ENCODE measurements around the gene MAP3K6.
"Not testable (repeated sequence)": the region's sequence is repeated elsewhere in the genome, so short reads cannot be mapped to it uniquely, and the experiment has no call there.

The MAP3K6 gene

DNA sequence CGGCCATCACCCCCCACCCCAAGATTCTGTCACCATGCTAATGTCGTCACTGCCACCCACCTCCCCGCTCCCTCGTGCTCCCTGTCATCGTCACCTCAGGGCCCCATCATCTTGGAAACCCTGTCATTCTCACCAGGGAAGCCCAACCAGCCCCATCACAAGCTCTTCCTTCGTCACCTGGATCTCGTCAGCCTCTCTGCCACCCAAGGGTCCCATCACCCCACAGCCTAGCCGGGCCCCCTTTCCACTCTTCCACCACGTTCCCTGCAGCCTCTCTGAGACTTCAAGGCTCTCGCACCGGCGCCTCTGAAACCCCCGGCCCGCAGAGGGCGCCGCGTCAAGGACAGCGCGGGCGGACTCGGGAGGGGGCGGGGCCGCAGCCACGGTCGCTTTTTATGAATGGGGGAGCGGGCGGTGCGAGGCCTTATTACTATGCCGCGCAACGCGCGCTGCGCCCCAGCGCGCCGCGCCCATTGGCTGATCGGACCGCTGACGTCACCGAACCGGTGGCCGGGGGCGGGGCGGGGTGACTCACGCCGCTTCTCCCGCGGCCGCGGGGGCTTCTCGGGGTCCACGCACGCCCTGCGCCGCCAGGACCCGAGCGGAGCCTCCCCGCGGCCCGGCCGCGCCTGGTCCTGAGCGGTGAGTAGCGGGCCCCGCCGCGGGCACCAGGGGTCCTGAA, 25.5 kb upstream of the MAP3K6 start, which contains the start of gene GPR3:
GPR3 (plus strand) TSS at position 527 of the 682 bp plus-strand sequence. CDS start 1,177 bp downstream, outside the sequence.
- Histone ChIP-seq H2BK15ac (ENCODE audit: low read length) (peak within 1 kb of the TSS; percentile 54), H2BK5ac (ENCODE audit: low read length) (peak within 1 kb of the TSS; percentile 75), H3K18ac (ENCODE audit: low read length) (peak within 1 kb of the TSS; percentile 98), H2BK120ac (ENCODE audit: low read depth, low read length) (peak within 1 kb of the TSS; percentile 4), H4K8ac (ENCODE audit: low read depth, low read length) (no peak within 1 kb of the TSS), H3K9me3 (replicated peaks in 1 of 2; ENCODE audit: control insufficient read depth in 2 of 2, insufficient read depth in 1 of 2, low read depth in 1 of 2, low read length in 2 of 2) (no peaks in the 10 kb centered on the region), H3K27ac (replicated peaks; ENCODE audit: low read length) (no peak within 1 kb of the TSS), H3K4me2 (ENCODE audit: insufficient read depth, low read length, poor library complexity, severe bottlenecking) (peak within 1 kb of the TSS; percentile 85), H3K36me3 (replicated peaks in 1 of 2; ENCODE audit: control insufficient read depth in 2 of 2, insufficient read depth in 2 of 2, low read length in 2 of 2) (no peaks in the 10 kb centered on the region), H3K79me1 (ENCODE audit: low read depth, low read length) (peaks cover 5% of the 10 kb centered on the region), H2BK12ac (ENCODE audit: low read length) (peak within 1 kb of the TSS; percentile 16), H2AFZ (ENCODE audit: low read length) (peak within 1 kb of the TSS; percentile 94), H3K4ac (ENCODE audit: low read length) (peak within 1 kb of the TSS; percentile 17), H2AK5ac (ENCODE audit: low read depth, low read length) (peak within 1 kb of the TSS; percentile 95), H4K91ac (ENCODE audit: low read depth, low read length, poor library complexity) (no peak within 1 kb of the TSS), H3K27me3 (ENCODE audit: control insufficient read depth in 3 of 3, insufficient read depth in 3 of 3, low read depth in 1 of 3, low read length in 3 of 3) (peaks cover 0 to 24% (median 5%) of the 10 kb centered on the region in 3 experiments), H3K14ac (ENCODE audit: low read length) (peak within 1 kb of the TSS; percentile 76), H3K4me3 (ENCODE audit: low read length in 2 of 2) (peak within 1 kb of the TSS; percentile 60 to 90), H3K4me1 (ENCODE audit: control insufficient read depth in 2 of 2, insufficient read depth in 1 of 2, low read depth in 1 of 2, low read length in 2 of 2) (peaks cover 10 to 12% of the 10 kb centered on the region in 2 donors), H3K23ac (ENCODE audit: low read depth, low read length, poor library complexity) (peak within 1 kb of the TSS; percentile 61), H3K9ac (ENCODE audit: low read depth, low read length, poor library complexity) (peak within 1 kb of the TSS; percentile 88)
- no CpG with 5 or more reads among the region's 69 CpGs for WGBS, 2 donors (ENCODE audit: extremely low coverage in 2 of 2, insufficient read length in 2 of 2, insufficient replicate concordance in 1 of 2)
- peak; percentile 89 for DNase-seq (ENCODE audit: low spot score)

DNA sequence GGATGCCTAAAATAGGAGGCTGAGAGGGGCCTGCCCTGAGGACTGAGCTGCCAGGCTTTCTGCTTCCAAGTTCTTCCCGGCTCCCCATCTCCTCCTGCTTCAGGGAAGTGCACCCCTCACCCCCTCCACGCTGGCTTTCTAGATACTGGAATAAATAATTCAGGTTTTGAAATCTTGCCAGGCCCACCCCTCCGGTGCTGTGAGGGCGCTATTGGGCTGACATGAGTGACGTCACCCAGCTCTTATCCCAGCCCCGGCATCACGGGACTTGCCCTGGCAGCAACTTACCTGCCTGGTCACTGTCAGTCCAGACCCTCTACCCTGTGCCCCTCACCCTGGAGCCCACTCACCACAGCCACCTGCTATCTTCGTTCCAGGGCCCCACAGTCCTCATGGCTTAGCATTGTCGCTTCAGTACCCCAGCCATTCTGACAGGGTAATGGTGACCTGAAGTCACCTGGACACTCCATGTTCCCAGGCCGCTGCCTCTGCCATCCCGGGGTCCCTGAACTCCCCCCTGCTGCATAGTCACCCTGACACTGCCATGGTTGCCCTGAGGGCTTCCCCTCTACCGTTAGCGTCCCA, 24.8 kb upstream of the MAP3K6 start:
- Histone ChIP-seq H3K14ac (ENCODE audit: low read length) (peak overlapping the region; percentile 76), H3K4ac (ENCODE audit: low read length) (peak overlapping the region; percentile 0), H3K27me3 (ENCODE audit: control insufficient read depth in 3 of 3, insufficient read depth in 3 of 3, low read depth in 1 of 3, low read length in 3 of 3) (peaks cover 0 to 24% (median 5%) of the 10 kb centered on the region in 3 experiments), H2AK5ac (ENCODE audit: low read depth, low read length) (peak overlapping the region; percentile 95), H2BK15ac (ENCODE audit: low read length) (peak overlapping the region; percentile 30), H3K9ac (ENCODE audit: low read depth, low read length, poor library complexity) (peak overlapping the region; percentile 81), H4K91ac (ENCODE audit: low read depth, low read length, poor library complexity) (no peak overlapping the region), H2BK5ac (ENCODE audit: low read length) (peak overlapping the region; percentile 54), H3K9me3 (replicated peaks in 1 of 2; ENCODE audit: control insufficient read depth in 2 of 2, insufficient read depth in 1 of 2, low read depth in 1 of 2, low read length in 2 of 2) (no peaks in the 10 kb centered on the region), H3K79me1 (ENCODE audit: low read depth, low read length) (peaks cover 5% of the 10 kb centered on the region), H3K27ac (replicated peaks; ENCODE audit: low read length) (no peak overlapping the region), H3K4me3 (ENCODE audit: low read length in 2 of 2) (peak overlapping the region; percentile 4 to 60), H3K23ac (ENCODE audit: low read depth, low read length, poor library complexity) (peak overlapping the region; percentile 61), H2BK120ac (ENCODE audit: low read depth, low read length) (peak overlapping the region; percentile 4), H3K36me3 (replicated peaks in 1 of 2; ENCODE audit: control insufficient read depth in 2 of 2, insufficient read depth in 2 of 2, low read length in 2 of 2) (no peaks in the 10 kb centered on the region), H3K18ac (ENCODE audit: low read length) (peak overlapping the region; percentile 93), H4K8ac (ENCODE audit: low read depth, low read length) (no peak overlapping the region), H2AFZ (ENCODE audit: low read length) (peak overlapping the region; percentile 94), H3K4me1 (ENCODE audit: control insufficient read depth in 2 of 2, insufficient read depth in 1 of 2, low read depth in 1 of 2, low read length in 2 of 2) (peaks cover 10% of the 10 kb centered on the region in 2 donors), H2BK12ac (ENCODE audit: low read length) (peak overlapping the region; percentile 14), H3K4me2 (ENCODE audit: insufficient read depth, low read length, poor library complexity, severe bottlenecking) (peak overlapping the region; percentile 85)
- no CpG with 5 or more reads among the region's 13 CpGs for WGBS, 2 donors (ENCODE audit: extremely low coverage in 2 of 2, insufficient read length in 2 of 2, insufficient replicate concordance in 1 of 2)
- DNase-seq (ENCODE audit: low spot score), result no peak

GRCh38 chr1:27388337-27389005, 21.7 kb upstream of the MAP3K6 start:
- DNase-seq (ENCODE audit: low spot score), result no peak
- Histone ChIP-seq H2AK5ac (ENCODE audit: low read depth, low read length) (peak overlapping the region; percentile 36), H3K9me3 (replicated peaks in 1 of 2; ENCODE audit: control insufficient read depth in 2 of 2, insufficient read depth in 1 of 2, low read depth in 1 of 2, low read length in 2 of 2) (no peaks in the 10 kb centered on the region), H3K4me3 (ENCODE audit: low read length in 2 of 2) (no peak overlapping the region), H3K23ac (ENCODE audit: low read depth, low read length, poor library complexity) (no peak overlapping the region), H3K4me2 (ENCODE audit: insufficient read depth, low read length, poor library complexity, severe bottlenecking) (no peak overlapping the region), H4K8ac (ENCODE audit: low read depth, low read length) (no peak overlapping the region), H3K18ac (ENCODE audit: low read length) (no peak overlapping the region), H3K9ac (ENCODE audit: low read depth, low read length, poor library complexity) (no peak overlapping the region), H2BK15ac (ENCODE audit: low read length) (no peak overlapping the region), H3K4ac (ENCODE audit: low read length) (no peak overlapping the region), H3K79me1 (ENCODE audit: low read depth, low read length) (peaks cover 1% of the 10 kb centered on the region), H3K4me1 (ENCODE audit: control insufficient read depth in 2 of 2, insufficient read depth in 1 of 2, low read depth in 1 of 2, low read length in 2 of 2) (peaks cover 5 to 10% of the 10 kb centered on the region in 2 donors), H3K14ac (ENCODE audit: low read length) (no peak overlapping the region), H3K27ac (replicated peaks; ENCODE audit: low read length) (no peak overlapping the region), H2AFZ (ENCODE audit: low read length) (no peak overlapping the region), H3K27me3 (ENCODE audit: control insufficient read depth in 3 of 3, insufficient read depth in 3 of 3, low read depth in 1 of 3, low read length in 3 of 3) (peaks cover 0 to 37% (median 10%) of the 10 kb centered on the region in 3 experiments), H2BK12ac (ENCODE audit: low read length) (no peak overlapping the region), H2BK5ac (ENCODE audit: low read length) (no peak overlapping the region), H3K36me3 (replicated peaks in 1 of 2; ENCODE audit: control insufficient read depth in 2 of 2, insufficient read depth in 2 of 2, low read length in 2 of 2) (no peaks in the 10 kb centered on the region), H4K91ac (ENCODE audit: low read depth, low read length, poor library complexity) (no peak overlapping the region), H2BK120ac (ENCODE audit: low read depth, low read length) (no peak overlapping the region)
- no CpG with 5 or more reads among the region's 5 CpGs for WGBS, 2 donors (ENCODE audit: extremely low coverage in 2 of 2, insufficient read length in 2 of 2, insufficient replicate concordance in 1 of 2)

GRCh38 chr1:27384797-27385196, 18.0 kb upstream of the MAP3K6 start:
- H4K8ac ChIP-seq (ENCODE audit: low read depth, low read length); H2BK5ac ChIP-seq (ENCODE audit: low read length); H3K4me1 ChIP-seq (ENCODE audit: control insufficient read depth in 2 of 2, insufficient read depth in 1 of 2, low read depth in 1 of 2, low read length in 2 of 2); H3K23ac ChIP-seq (ENCODE audit: low read depth, low read length, poor library complexity); H2BK12ac ChIP-seq (ENCODE audit: low read length); H3K36me3 ChIP-seq (replicated peaks in 1 of 2; ENCODE audit: control insufficient read depth in 2 of 2, insufficient read depth in 2 of 2, low read length in 2 of 2); H3K4me2 ChIP-seq (ENCODE audit: insufficient read depth, low read length, poor library complexity, severe bottlenecking); H2BK15ac ChIP-seq (ENCODE audit: low read length); H3K4me3 ChIP-seq (ENCODE audit: low read length in 2 of 2); H3K27ac ChIP-seq (replicated peaks; ENCODE audit: low read length); H3K4ac ChIP-seq (ENCODE audit: low read length); H2BK120ac ChIP-seq (ENCODE audit: low read depth, low read length); H2AFZ ChIP-seq (ENCODE audit: low read length); H3K9ac ChIP-seq (ENCODE audit: low read depth, low read length, poor library complexity); H3K14ac ChIP-seq (ENCODE audit: low read length); H3K9me3 ChIP-seq (replicated peaks in 1 of 2; ENCODE audit: control insufficient read depth in 2 of 2, insufficient read depth in 1 of 2, low read depth in 1 of 2, low read length in 2 of 2); H4K91ac ChIP-seq (ENCODE audit: low read depth, low read length, poor library complexity); DNase-seq (ENCODE audit: low spot score); H2AK5ac ChIP-seq (ENCODE audit: low read depth, low read length); H3K18ac ChIP-seq (ENCODE audit: low read length); H3K79me1 ChIP-seq (ENCODE audit: low read depth, low read length): not testable (repeated sequence)
- WGBS, 2 donors (ENCODE audit: extremely low coverage in 2 of 2, insufficient read length in 2 of 2, insufficient replicate concordance in 1 of 2), result no CpG with 5 or more reads among the region's 3 CpGs
- H3K27me3 ChIP-seq (ENCODE audit: control insufficient read depth in 3 of 3, insufficient read depth in 3 of 3, low read depth in 1 of 3, low read length in 3 of 3), result peaks cover 0 to 49% (median 17%) of the 10 kb centered on the region in 3 experiments

Measured in neuronal stem cell (in vitro differentiated cells).